Middle frontal gyrus (tissue), 1 donor: ENCODE data around the gene OBP2A.

Source experiments
- DNase-seq: peaks from one replicate; pipeline ENCODE4 v3.0.0-alpha.2; 2015; ENCODE audit warnings: low spot score; ENCODE audit errors: extremely low spot score

The OBP2A gene

GRCh38 chr9:135596211-135596610, 50.3 kb downstream of the OBP2A start:
- no peak for DNase-seq
